DOHH2 (cell line): Measurements from ENCODE around the gene KIF2B.
"Not testable (repeated sequence)": the region's sequence is repeated elsewhere in the genome, so short reads cannot be mapped to it uniquely, and the experiment has no call there.

Experiments used
- CTCF ChIP-seq: fragments of 200-600 bp; sonication (generic); IDR thresholded peaks from one replicate; pipeline ENCODE4 v1.5.1; 2014; ENCODE audit warnings: antibody characterized with exemption, mild to moderate bottlenecking, low read depth, low read length; ENCODE audit not compliant: poor library complexity, severe bottlenecking
- EZH2phosphoT487 ChIP-seq: fragments of 200-600 bp; sonication (generic); IDR thresholded peaks from 2 replicates; pipeline ENCODE4 v1.6.1; 2017; ENCODE audit warnings: borderline replicate concordance, mild to moderate bottlenecking, antibody characterized with exemption, low read length, moderate library complexity, mixed read lengths

DNA sequence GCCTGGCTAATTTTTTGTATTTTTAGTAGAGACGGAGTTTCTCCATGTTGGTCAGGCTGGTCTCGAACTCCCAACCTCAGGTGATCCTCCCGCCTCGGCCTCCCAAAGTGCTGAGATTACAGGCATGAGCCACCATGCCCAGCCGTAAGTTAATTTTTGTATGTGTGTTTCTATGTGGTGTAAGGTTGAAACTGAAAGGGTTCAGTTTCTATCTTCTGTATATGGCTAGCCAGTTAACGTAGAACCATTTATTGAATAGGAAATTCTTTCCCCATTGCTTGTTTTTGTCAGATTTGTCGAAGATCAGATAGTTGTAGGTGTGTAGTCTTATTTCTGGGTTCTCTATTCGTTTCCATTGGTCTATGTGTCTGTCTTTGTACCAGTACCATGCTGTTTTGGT lies 12.0 kb downstream of the KIF2B start:
- TF ChIP-seq CTCF, EZH2phosphoT487: not testable (repeated sequence)
